ENCODE data around the gene PMAIP1.
"Not testable (repeated sequence)": the region's sequence is repeated elsewhere in the genome, so short reads cannot be mapped to it uniquely, and the experiment has no call there.

PMAIP1 gene

GRCh38 chr18:59885579-59886163 lies 14.1 kb upstream of the PMAIP1 start:
- no peak for DNase-seq (ENCODE audit: low read depth)

- not testable (repeated sequence) for DNase-seq (ENCODE audit: low read depth)
Measured at GRCh38 chr18:59886399-59886798, 13.4 kb upstream of the PMAIP1 start.

GRCh38 chr18:59892123-59892522 lies 7.7 kb upstream of the PMAIP1 start:
- DNase-seq (ENCODE audit: low read depth) = no peak

DNA sequence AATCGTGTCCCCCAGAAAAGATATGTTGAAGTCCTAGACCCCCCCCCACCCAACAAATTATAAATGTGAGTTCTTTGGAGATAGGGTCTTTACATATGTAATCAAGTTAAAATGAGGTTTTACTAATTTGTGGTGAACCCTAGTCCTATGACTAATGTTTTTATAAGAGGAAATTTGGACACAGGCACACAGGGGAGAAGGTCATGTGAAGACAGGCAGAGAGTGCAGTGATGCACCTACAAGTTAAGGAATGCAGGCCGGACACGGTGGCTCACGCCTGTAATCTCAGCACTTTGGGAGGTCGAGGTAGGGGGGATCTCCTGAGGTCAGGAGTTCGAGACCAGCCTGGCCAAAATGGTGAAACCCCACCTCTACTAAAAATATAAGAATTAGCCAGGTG lies 5.8 kb upstream of the PMAIP1 start:
- DNase-seq (ENCODE audit: low read depth) = no peak

- DNase-seq (ENCODE audit: low read depth) = no peak
Measured at GRCh38 chr18:59897321-59897954, 2.4 kb upstream of the PMAIP1 start.

DNA sequence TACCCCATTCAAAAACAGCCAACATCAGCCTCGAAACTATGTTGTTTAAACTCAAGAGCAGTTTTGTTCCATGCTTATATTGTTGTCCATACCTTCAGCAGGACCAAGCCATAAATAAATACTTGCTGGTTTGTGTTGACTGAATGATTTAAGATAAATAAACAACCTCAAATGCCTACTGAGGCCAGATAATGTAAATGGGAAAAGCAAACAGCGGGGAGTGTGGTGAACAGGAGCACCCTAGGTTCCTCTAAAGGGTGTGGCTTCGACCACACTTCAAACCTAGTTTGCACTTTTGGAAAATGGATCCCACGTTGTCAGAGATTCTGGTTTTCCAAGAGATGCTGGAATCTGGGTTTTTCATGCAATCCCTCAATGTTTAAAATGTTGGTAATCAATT lies 1.7 kb upstream of the PMAIP1 start:
- no peak for DNase-seq (ENCODE audit: low read depth)

- no peak for DNase-seq (ENCODE audit: low read depth)
Measured at GRCh38 chr18:59898609-59899297, 1.0 kb upstream of the PMAIP1 start.

- DNase-seq (ENCODE audit: low read depth) = peak; percentile 43
Measured at GRCh38 chr18:59900222-59901128, 679 bp downstream of the PMAIP1 start.

DNA sequence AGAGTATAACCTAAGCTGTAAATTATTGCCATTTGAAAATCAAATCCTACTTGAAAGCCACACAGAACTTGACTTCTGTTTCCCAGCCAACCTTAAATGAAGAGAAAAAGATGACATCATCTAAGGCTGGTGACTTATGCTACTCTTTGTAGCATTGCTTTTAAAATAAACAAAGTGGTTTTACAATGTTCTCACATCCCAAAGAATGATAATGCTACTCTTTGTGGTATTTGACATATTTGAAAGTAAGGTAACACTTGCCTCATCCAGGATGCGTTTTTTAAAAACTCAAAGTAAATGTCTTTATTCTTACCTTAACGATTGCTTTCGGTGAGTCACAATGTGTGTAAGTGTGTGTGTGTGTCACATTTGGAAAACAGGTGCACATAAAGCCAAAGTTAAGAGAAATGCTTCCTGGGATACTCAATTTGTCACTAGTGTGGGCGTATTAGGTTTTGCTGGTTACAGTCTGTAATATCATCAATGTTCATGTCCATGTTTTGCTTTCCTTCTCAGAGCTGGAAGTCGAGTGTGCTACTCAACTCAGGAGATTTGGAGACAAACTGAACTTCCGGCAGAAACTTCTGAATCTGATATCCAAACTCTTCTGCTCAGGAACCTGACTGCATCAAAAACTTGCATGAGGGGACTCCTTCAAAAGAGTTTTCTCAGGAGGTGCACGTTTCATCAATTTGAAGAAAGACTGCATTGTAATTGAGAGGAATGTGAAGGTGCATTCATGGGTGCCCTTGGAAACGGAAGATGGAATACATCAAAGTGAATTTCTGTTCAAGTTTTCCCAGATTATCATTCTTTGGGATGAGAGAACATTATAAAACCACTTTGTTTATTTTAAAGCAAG lies 2.6 kb downstream of the PMAIP1 start:
- no peak for DNase-seq (ENCODE audit: low read depth)

DNA sequence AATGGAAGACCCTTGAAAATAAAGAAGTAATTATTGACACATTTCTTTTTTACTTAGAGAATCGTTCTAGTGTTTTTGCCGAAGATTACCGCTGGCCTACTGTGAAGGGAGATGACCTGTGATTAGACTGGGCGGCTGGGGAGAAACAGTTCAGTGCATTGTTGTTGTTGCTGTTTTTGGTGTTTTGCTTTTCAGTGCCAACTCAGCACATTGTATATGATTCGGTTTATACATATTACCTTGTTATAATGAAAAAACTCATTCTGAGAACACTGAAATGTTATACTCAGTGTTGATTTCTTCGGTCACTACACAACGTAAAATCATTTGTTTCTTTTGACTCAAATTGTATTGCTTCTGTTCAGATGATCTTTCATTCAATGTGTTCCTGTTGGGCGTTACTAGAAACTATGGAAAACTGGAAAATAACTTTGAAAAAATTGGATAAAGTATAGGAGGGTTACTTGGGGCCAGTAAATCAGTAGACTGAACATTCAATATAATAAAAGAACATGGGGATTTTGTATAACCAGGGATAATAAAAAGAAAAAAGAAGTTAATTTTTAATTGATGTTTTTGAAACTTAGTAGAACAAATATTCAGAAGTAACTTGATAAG lies 3.3 kb downstream of the PMAIP1 start:
- DNase-seq (ENCODE audit: low read depth) = no peak

GRCh38 chr18:59904011-59904601 lies 4.3 kb downstream of the PMAIP1 start:
- no peak for DNase-seq (ENCODE audit: low read depth)

DNA sequence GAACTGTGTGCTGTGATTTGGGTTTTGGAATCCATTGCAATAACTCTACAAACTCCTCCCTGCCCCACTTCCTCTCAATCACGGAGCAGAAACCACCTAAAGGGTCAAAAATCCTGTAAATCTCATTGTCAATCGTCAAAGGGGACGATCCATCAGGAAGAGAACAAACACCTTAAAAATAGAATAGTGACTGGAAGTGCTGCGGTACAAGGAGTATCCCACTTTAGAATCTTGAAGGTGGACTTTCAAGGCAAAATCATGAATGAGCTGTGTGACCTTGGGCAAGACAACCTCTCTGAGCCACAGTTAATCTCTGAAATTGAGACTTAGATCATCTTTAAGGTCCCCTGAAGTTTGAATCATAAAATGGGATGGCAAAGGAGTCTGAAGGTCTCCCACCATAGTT lies 5.9 kb downstream of the PMAIP1 start:
- DNase-seq (ENCODE audit: low read depth) = no peak

- DNase-seq (ENCODE audit: low read depth) = no peak
Measured at GRCh38 chr18:59906203-59906602, 6.4 kb downstream of the PMAIP1 start.

- no peak for DNase-seq (ENCODE audit: low read depth)
Measured at GRCh38 chr18:59907172-59907571, 7.4 kb downstream of the PMAIP1 start.

- no peak for DNase-seq (ENCODE audit: low read depth)
Measured at GRCh38 chr18:59907660-59908059, 7.9 kb downstream of the PMAIP1 start.

DNA sequence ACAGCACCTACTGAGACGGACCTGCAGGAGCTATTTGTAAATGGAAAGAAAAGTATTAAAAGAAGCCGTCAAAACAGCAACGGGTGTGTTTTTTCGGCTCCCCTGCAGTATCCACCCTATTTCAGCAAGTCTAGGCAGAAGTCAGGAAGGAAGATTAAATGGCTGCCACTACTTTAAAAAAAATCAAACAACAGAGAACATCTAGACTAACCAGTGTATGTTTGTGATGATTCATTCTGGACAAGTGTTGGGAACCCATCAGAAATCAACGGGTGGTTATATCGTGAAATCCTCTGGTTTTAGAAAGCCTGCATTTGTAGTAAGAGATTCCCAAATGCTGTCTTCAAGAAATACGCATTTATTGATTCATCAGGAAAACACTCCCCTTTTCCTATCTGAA lies 9.0 kb downstream of the PMAIP1 start:
- no peak for DNase-seq (ENCODE audit: low read depth)

GRCh38 chr18:59909289-59910036 lies 9.7 kb downstream of the PMAIP1 start:
- no peak for DNase-seq (ENCODE audit: low read depth)

- no peak for DNase-seq (ENCODE audit: low read depth)
Measured at GRCh38 chr18:59910967-59911366, 11.2 kb downstream of the PMAIP1 start.

GRCh38 chr18:59911600-59911999 lies 11.8 kb downstream of the PMAIP1 start:
- DNase-seq (ENCODE audit: low read depth) = no peak

- DNase-seq (ENCODE audit: low read depth) = no peak
Measured at GRCh38 chr18:59912007-59912550, 12.3 kb downstream of the PMAIP1 start.
